ACC112 (cell line): ENCODE data around the gene TRAM2.

Source experiments
- H2AFZ ChIP-seq: fragments of 200-600 bp; sonication (generic); one replicate; pipeline ENCODE4 v1.6.0; 2017; ENCODE audit warnings: antibody characterized with exemption, low read length; ENCODE audit not compliant: unreplicated experiment
- H3K27ac ChIP-seq: fragments of 200-600 bp; sonication (generic); 2 replicates; pipeline ENCODE4 v1.5.1; 2014; ENCODE audit warnings: low read depth, mild to moderate bottlenecking, antibody characterized with exemption, low read length, moderate library complexity
- H3K27me3 ChIP-seq: fragments of 200-600 bp; sonication (generic); 2 replicates; pipeline ENCODE4 v1.6.1; 2014; ENCODE audit warnings: mild to moderate bottlenecking, antibody characterized with exemption, low read length, moderate library complexity, mixed read lengths; ENCODE audit not compliant: insufficient read depth
- H3K36me3 ChIP-seq: fragments of 200-600 bp; sonication (generic); 2 replicates; pipeline ENCODE4 v1.6.1; 2016; ENCODE audit warnings: mild to moderate bottlenecking, antibody characterized with exemption, low read length, moderate library complexity, mixed read lengths; ENCODE audit not compliant: insufficient read depth
- H3K4me1 ChIP-seq: fragments of 200-600 bp; sonication (generic); one replicate; pipeline ENCODE4 v1.6.1; 2016; ENCODE audit warnings: low read length, mixed read lengths; ENCODE audit not compliant: insufficient read depth, unreplicated experiment, control insufficient read depth
- H3K4me3 ChIP-seq: fragments of 200-600 bp; sonication (generic); 2 replicates; pipeline ENCODE4 v1.5.1; 2014; ENCODE audit warnings: mild to moderate bottlenecking, low read depth, low read length
- H3K79me2 ChIP-seq: fragments of 200-600 bp; sonication (generic); one replicate; pipeline ENCODE4 v1.6.0; 2016; ENCODE audit warnings: low read length; ENCODE audit not compliant: control insufficient read depth, unreplicated experiment, insufficient read depth

TRAM2 gene

GRCh38 chr6:52530351-52530750, 46.5 kb downstream of the TRAM2 start:
- Histone ChIP-seq H2AFZ (no peak overlapping the region), H3K4me3 (no peak overlapping the region), H3K27ac (peak overlapping the region; percentile 71; the same call in 1 of the 2 replicates), H3K79me2 (peaks cover 92% of the 10 kb centered on the region), H3K27me3 (no peaks in the 10 kb centered on the region), H3K36me3 (peaks cover 54% of the 10 kb centered on the region), H3K4me1 (peaks cover 53% of the 10 kb centered on the region)

GRCh38 chr6:52529311-52529710, 47.5 kb downstream of the TRAM2 start:
- peaks cover 46% of the 10 kb centered on the region for H3K36me3 ChIP-seq
- no peak overlapping the region for H2AFZ ChIP-seq
- H3K4me3 ChIP-seq = no peak overlapping the region
- peak overlapping the region; percentile 38; the same call in 1 of the 2 replicates for H3K27ac ChIP-seq
- no peaks in the 10 kb centered on the region for H3K27me3 ChIP-seq
- peaks cover 93% of the 10 kb centered on the region for H3K79me2 ChIP-seq
- H3K4me1 ChIP-seq = peaks cover 60% of the 10 kb centered on the region

GRCh38 chr6:52527436-52527835, 49.4 kb downstream of the TRAM2 start:
- H3K4me1 ChIP-seq = peaks cover 66% of the 10 kb centered on the region
- H3K36me3 ChIP-seq = peaks cover 38% of the 10 kb centered on the region
- no peak overlapping the region for H3K4me3 ChIP-seq
- H3K27me3 ChIP-seq = no peaks in the 10 kb centered on the region
- peaks cover 86% of the 10 kb centered on the region for H3K79me2 ChIP-seq
- peak overlapping the region; percentile 40 for H3K27ac ChIP-seq
- no peak overlapping the region for H2AFZ ChIP-seq

- Histone ChIP-seq H3K36me3 (peaks cover 35% of the 10 kb centered on the region), H3K79me2 (peaks cover 83% of the 10 kb centered on the region), H3K27ac (peak overlapping the region; percentile 1; the same call in 1 of the 2 replicates)
Observed at GRCh38 chr6:52526634-52527033, 50.2 kb downstream of the TRAM2 start.

GRCh38 chr6:52524918-52525317, 51.9 kb downstream of the TRAM2 start:
- Histone ChIP-seq H2AFZ (no peak overlapping the region), H3K4me1 (peaks cover 72% of the 10 kb centered on the region), H3K27me3 (no peaks in the 10 kb centered on the region), H3K36me3 (peaks cover 29% of the 10 kb centered on the region), H3K4me3 (no peak overlapping the region), H3K79me2 (peaks cover 81% of the 10 kb centered on the region), H3K27ac (peak overlapping the region; percentile 96)

More at GRCh38 chr6:52526634-52527033, 50.2 kb downstream of the TRAM2 start:
- Histone ChIP-seq H3K4me1 (peaks cover 65% of the 10 kb centered on the region), H2AFZ (no peak overlapping the region), H3K4me3 (no peak overlapping the region), H3K27me3 (no peaks in the 10 kb centered on the region)

- Histone ChIP-seq H3K79me2 (peaks cover 85% of the 10 kb centered on the region), H3K36me3 (peaks cover 31% of the 10 kb centered on the region), H3K27me3 (no peaks in the 10 kb centered on the region), H3K4me3 (no peak overlapping the region), H3K27ac (peak overlapping the region; percentile 96), H2AFZ (no peak overlapping the region), H3K4me1 (peaks cover 86% of the 10 kb centered on the region)
Observed at GRCh38 chr6:52523378-52524142, 53.3 kb downstream of the TRAM2 start.

- Histone ChIP-seq H3K4me3 (peak overlapping the region; percentile 16; the same call in 1 of the 2 replicates), H3K79me2 (peaks cover 83% of the 10 kb centered on the region), H3K4me1 (peaks cover 89% of the 10 kb centered on the region), H3K36me3 (peaks cover 25% of the 10 kb centered on the region), H2AFZ (no peak overlapping the region), H3K27me3 (no peaks in the 10 kb centered on the region), H3K27ac (peak overlapping the region; percentile 96)
Observed at GRCh38 chr6:52522655-52523054, 54.2 kb downstream of the TRAM2 start.

GRCh38 chr6:52522151-52522626, 54.7 kb downstream of the TRAM2 start:
- Histone ChIP-seq H3K27ac (peak overlapping the region; percentile 96), H3K4me3 (peak overlapping the region; percentile 38), H2AFZ (no peak overlapping the region), H3K79me2 (peaks cover 80% of the 10 kb centered on the region), H3K36me3 (peaks cover 25% of the 10 kb centered on the region), H3K27me3 (no peaks in the 10 kb centered on the region), H3K4me1 (peaks cover 91% of the 10 kb centered on the region)

GRCh38 chr6:52519618-52520017, 57.2 kb downstream of the TRAM2 start:
- Histone ChIP-seq H3K27me3 (no peaks in the 10 kb centered on the region), H3K36me3 (peaks cover 46% of the 10 kb centered on the region), H2AFZ (no peak overlapping the region), H3K4me3 (no peak overlapping the region), H3K79me2 (peaks cover 73% of the 10 kb centered on the region), H3K27ac (peak overlapping the region; percentile 98), H3K4me1 (peaks cover 94% of the 10 kb centered on the region)

- Histone ChIP-seq H3K4me1 (peaks cover 94% of the 10 kb centered on the region), H3K27me3 (no peaks in the 10 kb centered on the region), H3K79me2 (peaks cover 64% of the 10 kb centered on the region), H3K36me3 (peaks cover 55% of the 10 kb centered on the region), H3K27ac (peak overlapping the region; percentile 98), H3K4me3 (peak overlapping the region; percentile 10; the same call in 1 of the 2 replicates), H2AFZ (no peak overlapping the region)
Observed at GRCh38 chr6:52518279-52518945, 58.4 kb downstream of the TRAM2 start.
